Fibroblast of lung (primary cell): ENCODE data around the gene PLEKHA7.

Experiments
- CTCF ChIP-seq, 2 donors: IDR thresholded peaks in 1 of 2; conservative IDR thresholded peaks in 1 of 2; 1 replicate in 1 of 2; 2 replicates in 1 of 2; pipeline ENCODE4 v1.5.1; 2011 to 2012; ENCODE audit warnings: low read length in 2 of 2, control low read depth in 1 of 2, inconsistent platforms in 1 of 2, low read depth in 1 of 2, mild to moderate bottlenecking in 1 of 2
- EZH2 ChIP-seq: IDR thresholded peaks from 2 replicates; pipeline ENCODE4 v1.5.1; 2012; ENCODE audit warnings: low read length, control low read depth, mild to moderate bottlenecking; ENCODE audit errors: missing control alignments

GRCh38 chr11:16902781-16903378, 111.3 kb downstream of the PLEKHA7 start:
- TF ChIP-seq CTCF (conservative IDR thresholded peaks at IDR 0.05 in 1 of 2, IDR thresholded peaks at IDR 0.05 in 1 of 2; ENCODE audit: low read depth in 1 of 2, low read length in 2 of 2) (no peak), EZH2 (no peak)
